ENCODE data around the gene BRD9.

GRCh38 chr5:852431-853401 lies 39.9 kb downstream of the BRD9 start:
- TF ChIP-seq SP1 (IDR thresholded peaks at IDR 0.05) (no peak), ELF4 (IDR thresholded peaks at IDR 0.05) (no peak), TARDBP (IDR thresholded peaks at IDR 0.05) (no peak)

Measured in HEK293T (cell line).